Activated effector memory CD4-positive, alpha-beta T cell treated with Interleukin-2 at 50 U/mL for 16 hours (primary cell): ENCODE results near the gene IP6K3.

Source experiments
- DNase-seq: peaks from one replicate; pipeline ENCODE4 v3.0.0-alpha.2; 2020

IP6K3 gene

GRCh38 chr6:33720998-33721397 lies 25.7 kb downstream of the IP6K3 start:
- DNase-seq, result no peak

GRCh38 chr6:33719326-33719987 lies 27.2 kb downstream of the IP6K3 start:
- no peak for DNase-seq

- DNase-seq, result no peak
These were observed 28.0 kb downstream of the IP6K3 start for GRCh38 chr6:33718713-33719112.

GRCh38 chr6:33717934-33718455 lies 28.7 kb downstream of the IP6K3 start:
- DNase-seq, result no peak

DNA sequence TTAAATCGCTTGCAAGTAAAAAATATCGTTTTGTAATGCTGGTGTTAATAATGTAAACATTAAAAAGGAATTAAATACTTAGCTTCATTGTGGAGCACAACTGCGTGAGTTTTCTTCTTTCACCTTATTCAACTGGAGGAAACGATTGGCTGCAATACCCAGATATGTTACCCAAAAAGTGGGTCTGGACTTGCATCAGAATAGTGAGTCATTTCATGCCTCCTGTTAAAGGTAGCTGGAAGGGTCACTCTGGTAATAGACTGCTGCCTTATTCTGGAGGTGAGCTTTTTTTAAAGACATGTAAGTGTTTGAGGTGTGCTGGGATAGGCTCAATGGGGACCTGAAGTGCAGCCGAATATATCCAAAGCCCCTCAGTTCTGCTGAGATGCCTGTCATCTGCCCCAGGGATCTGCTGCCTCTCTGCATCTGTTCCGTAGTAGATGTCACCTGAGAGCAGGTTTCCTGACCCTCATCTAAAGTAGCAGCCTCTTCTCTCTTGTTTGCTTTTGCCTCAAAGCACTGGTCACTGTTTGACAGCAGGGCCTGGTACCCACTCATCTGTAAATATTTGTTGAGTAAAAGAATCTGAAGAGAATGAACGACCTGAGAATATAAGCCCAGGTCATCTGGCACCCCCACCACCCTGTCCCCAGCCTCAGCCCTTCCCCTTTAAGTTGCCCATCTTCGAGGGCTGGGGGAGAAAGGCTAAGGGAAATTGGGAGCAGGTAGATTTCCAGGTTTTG lies 29.6 kb downstream of the IP6K3 start:
- DNase-seq, result no peak

DNA sequence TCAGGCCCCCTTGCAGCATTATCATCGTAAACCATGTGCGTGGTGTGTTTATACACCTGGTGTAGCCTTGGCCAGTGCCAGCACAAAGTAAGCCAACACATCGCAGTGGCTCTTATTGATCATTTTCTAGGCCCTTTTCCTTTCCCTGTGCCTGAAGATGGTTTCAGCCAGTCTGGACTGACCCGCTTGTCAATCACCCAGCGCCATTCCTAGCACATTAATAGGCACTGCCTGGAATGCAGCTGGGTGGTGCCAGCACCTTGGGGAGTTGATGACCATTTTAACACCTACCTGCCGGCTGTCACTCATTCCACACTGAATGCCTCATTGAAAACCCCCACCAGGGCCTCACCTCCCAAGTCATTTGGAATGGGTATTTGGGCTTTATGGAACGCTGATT lies 30.3 kb downstream of the IP6K3 start:
- no peak for DNase-seq

- no peak for DNase-seq
These were observed 32.2 kb downstream of the IP6K3 start for GRCh38 chr6:33714385-33715040.

GRCh38 chr6:33713786-33714185 lies 32.9 kb downstream of the IP6K3 start:
- no peak for DNase-seq

- no peak for DNase-seq
These were observed 33.8 kb downstream of the IP6K3 start for GRCh38 chr6:33712914-33713313.

- peak; percentile 94 for DNase-seq
These were observed 35.3 kb downstream of the IP6K3 start, which contains the start of gene UQCC2 for GRCh38 chr6:33711140-33712129. Gene UQCC2, minus strand, starts transcription at chr6:33711700. Its CDS starts 14 bp downstream, at chr6:33711686.

DNA sequence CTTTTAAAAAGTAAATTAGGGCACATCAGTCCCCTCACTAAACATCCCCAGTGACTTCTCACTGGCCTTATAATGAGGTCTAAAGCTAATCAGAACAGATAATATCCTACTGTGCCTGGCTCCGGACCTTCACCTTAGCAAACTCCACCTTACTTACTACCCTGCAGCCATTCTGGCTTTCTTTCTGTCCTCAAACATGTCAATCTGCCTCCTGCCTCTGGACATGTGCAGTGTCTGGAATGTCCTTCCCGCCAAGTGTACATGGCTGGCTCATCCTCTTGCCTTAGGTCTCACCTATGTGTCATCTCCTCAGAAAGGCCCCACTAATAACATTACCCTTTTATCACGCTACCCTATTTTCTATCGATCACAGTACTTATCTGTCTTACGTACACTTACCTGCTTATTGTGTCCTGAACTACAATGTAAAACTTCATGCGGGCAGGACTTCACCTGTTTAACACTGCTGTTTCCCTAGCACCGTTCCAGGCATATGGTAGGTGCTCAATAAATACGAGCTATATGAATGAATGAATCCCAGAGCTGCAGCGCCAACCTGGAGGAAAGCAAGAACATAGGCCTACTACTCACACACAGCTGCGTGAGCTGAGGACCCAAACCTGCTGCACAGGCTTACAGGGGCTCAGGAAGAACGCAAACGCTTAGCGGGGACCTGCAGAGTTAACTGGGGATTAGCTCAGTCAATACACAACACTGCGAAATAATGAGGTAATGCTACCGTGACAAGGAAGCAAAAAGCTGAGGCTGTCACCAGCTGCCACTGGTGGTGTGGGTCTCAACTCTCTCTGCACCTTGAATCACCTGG lies 36.2 kb downstream of the IP6K3 start:
- DNase-seq, result no peak

GRCh38 chr6:33709605-33710295 lies 37.0 kb downstream of the IP6K3 start:
- no peak for DNase-seq

DNA sequence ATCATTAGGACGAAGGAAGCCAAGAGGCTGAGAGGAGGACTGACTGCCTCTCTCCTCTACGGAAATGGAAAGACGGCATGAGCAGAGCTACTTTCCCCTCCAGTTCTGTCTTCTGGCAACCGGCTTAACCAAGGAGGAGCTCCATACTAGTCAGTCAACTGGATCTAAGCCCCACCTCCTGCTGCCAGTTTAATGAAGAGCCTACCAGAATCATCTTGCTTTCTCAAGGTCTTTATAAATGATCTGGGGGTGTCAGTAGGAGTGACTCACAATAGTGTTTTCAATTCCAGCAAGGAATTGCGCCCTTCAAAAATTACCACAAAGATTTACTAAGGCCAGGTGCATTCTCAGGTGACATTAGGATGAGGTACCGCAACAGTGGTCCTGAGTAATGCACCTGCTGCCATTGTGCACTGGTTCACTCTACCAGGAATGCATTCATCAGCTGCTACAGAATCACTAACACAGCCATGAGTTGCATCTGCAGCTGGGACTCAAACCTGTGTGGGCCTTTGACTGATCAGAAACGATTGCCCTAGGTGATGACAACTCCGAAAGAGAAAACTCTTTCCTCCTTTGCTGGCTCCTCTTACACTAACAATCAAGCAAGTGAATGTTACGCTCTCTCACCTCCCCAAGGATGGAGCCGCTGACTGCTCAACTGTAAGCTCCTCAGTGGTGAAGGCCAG lies 38.0 kb downstream of the IP6K3 start:
- no peak for DNase-seq

DNA sequence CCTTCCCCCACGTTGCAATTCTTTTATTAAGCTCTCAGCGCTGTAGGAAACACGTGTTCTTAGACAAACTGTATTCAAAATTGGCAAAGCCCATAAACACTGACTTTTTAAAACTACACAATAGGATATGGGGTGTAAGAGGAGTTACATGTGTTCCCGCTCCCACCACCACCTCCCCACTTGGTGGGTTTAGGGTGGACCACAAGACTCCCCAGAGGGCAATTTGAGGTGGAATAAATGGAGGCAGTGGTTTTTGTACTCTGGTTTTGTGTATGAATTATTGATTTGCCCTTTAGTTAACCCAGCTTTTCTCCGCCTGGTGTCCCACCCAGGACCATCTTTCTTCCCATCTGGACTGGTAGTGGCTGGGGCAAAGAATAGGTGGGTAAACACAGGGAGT lies 38.9 kb downstream of the IP6K3 start:
- no peak for DNase-seq

GRCh38 chr6:33705955-33706725 lies 40.6 kb downstream of the IP6K3 start:
- DNase-seq, result no peak

- no peak for DNase-seq
These were observed 41.3 kb downstream of the IP6K3 start for GRCh38 chr6:33705268-33705885.

DNA sequence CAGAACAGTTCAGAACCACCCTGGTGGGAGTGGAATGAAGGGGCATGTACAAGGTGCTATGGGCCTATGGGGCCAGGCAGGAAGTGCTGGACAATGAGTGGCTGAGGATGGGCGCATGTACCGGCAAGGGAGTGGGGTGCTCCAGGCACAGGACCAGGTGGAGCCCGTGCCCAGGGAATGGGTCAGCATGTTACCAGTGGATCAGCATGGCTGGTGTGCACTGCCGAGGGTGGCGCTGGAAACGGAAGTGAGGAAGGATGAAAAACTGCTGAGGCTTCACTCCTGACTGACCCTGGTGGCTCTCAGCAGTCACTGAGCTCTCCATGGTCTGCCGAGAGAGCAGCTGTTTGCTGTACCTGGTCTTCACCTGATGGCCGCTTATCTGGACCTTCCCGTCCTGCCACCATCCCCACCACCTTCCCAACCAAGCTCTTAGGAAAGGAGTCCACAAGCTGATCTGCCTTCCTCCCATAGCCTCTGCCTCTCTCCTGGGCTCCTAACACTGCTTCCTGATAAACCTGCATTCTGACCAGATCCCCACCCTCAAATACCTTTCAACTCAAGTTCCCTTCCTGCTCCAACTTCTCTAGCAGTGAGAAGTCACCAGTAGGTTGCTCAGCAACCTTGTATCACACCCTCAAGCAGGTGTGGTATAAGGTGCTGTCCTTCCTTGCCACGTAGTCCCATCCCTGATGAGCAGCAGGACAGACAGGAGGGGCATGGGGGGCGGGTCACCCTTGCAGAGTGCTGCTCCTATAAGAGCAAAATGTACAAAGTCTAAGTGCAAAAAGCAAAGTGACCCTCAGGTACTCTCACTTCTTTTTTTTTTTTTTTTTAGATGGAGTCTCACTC lies 42.3 kb downstream of the IP6K3 start:
- DNase-seq, result no peak
